Skin of body (tissue), 2 donors: ENCODE data around the gene DUSP28. TPM values are rescaled to one million over a fixed set of nuclear protein-coding genes. Genes with fewer than 3 reads are reported as not detected.

Experiments
- DNase-seq: peaks from one replicate; lab custom pipeline; 2025; lab: John Stamatoyannopoulos, UW
- total RNA-seq: library from RNA; depleted of rRNA; stranded (reverse); fragments of >200 nt; gene quantifications from one replicate; pipeline ENCODE4 v1.2.3, GENCODE V29; 2014

Gene DUSP28
- total RNA-seq, 1 donor from 2014 or later = 2.4 TPM

DNA sequence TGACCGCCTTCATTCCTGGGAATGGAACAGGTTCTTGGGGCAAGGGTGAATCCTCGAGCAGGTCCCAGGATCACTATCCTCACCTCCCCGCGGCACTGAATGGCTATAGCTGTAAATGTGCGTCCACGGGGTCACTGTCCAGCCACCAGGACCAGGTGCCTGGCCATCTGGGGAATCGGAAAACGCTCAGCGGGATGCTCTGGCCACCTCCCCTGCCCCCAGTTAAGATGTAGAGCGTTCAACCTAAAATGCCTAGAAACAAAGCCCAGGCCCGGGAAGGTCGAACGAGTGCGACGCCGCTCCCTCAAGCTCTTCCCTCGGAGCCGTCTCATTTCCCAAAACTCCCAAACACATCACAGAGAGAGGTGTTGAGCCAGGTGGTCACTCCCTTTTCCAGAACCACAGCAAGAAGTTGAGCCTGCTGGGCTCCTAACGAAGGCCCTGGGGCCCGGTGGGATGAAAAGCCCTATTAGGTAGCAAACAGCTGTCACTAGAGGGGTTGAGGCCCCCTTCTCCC, 25.6 kb downstream of the DUSP28 start:
- no peak for DNase-seq

DNA sequence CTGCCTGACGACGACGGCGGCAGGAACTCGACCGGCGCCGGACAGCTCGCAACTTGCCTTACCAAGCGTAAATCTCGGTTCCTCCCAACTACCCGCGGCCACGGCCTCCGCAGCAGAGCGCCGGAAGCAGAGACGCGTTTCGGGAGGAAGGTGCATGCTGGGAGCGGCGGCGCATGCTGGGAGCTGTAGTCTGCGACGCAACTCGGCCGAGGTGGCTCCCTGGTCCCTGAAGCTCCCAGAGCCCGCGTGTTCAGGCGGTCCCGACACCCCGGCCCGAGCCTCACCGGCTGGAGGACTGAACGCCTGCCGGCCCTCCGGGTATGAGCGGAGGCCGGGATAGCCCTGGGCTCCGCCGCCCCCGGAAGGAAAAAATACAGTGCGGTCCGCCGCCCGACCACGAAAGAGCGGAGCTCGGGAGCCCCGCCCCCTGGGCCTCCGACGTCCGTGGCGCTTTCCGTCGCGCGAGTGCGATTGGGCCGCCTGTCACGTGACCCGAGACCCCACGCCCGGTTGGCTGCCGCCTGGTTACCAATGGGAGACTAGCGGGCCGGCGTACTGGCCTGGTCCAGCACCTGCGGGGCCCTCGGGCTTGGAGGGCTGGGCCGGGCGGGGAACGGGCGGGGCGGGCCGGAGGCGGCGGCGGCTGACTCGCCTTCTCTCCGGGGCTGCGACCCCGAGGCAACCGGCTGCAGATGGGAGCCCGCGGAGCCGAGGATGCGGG, 26.2 kb downstream of the DUSP28 start, which contains the start of gene CAPN10:
CAPN10 (plus strand) TSS at position 537 of the 721 bp plus-strand sequence; CDS start at position 715, 178 bp downstream.
- peak; percentile 94 for DNase-seq

DNA sequence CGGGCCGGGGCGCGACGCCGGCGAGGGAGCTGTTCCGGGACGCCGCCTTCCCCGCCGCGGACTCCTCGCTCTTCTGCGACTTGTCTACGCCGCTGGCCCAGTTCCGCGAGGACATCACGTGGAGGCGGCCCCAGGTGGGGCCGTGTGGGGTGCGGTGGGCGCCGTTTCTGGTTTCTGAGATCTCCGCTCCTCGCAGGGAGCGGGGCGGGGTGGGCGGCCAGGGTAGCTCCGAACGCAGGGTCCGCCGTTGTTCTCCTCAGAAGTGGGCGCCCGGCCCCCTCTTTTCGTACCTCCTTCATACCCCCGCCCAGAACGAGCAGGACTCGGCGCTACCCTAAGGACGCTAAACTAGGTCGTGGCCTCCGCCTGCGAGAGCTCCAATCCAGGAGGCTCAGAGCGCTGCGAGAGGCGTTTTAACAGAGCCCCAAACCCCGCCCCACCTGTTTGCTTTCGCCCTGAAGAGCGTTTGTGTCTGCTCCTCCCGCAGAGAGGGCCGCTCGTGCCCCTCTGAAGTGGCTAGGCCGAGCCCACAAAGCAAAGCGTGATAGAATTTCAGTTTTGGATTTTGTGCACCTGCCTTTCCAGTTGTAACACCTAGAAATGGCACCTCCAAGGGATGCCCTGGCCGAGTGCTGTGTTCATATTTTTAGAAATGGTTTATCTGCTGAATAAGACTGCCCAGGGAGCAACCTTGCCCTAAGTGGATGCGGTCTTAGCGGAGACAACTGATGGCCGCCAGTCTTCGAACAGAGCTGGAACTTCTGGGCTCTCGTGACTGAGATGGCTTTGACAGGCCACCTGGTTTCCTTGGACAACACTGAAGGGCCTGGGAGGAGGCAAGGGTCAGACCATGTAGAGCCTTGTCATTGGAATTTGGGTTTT, 27.0 kb downstream of the DUSP28 start:
- DNase-seq = no peak

DNA sequence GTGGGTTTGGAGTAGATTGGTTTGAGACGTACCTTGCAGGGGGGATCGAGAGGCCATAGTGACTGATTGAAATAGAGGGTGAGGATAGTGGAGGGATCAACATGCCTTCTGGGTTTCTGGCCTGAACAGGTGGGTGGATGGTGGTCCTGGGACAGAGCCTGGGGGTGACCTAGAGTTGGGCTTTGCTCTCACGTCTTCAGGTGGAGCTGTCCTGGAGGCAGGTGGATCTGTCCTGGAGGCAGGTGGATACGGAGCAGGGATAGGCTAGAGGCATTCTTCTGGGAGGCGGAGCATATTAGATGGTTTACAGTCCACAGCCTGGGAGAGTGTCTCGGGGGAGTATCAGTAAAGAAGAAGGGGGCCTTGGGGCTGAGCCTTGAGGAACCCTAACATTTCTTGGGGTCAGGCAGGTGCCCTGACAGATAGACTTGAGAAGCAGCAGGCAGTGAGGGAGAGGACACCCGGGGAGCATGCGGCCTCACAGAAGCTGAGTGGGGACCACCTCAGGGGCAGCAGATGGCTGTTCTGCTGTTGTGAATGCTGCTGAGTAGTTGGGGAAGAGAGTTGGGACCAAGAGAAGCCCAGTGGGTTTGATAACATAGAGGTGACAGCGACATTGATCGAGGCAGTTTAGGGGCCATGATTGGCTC, 28.0 kb downstream of the DUSP28 start:
- no peak for DNase-seq

DNA sequence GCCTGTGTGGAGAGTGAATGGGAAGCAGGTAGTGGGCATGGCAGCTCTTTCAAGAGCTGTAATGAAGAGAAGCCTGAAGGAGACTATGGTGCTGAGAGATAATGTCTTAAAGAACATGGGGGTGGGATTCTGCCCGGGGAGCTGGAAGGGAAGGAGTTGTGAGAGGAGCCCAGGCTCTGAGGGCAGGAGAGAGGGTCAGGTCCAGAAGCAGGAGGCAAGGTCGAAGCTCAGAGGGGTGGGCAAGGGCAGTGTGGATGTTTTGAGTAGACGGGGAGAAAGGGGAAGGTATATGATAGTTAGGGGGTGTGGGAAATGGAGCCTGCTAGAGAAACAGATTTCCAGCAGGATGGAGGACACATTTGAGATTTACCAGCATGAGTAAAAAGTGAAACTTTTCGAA, 28.5 kb downstream of the DUSP28 start:
- DNase-seq = no peak

DNA sequence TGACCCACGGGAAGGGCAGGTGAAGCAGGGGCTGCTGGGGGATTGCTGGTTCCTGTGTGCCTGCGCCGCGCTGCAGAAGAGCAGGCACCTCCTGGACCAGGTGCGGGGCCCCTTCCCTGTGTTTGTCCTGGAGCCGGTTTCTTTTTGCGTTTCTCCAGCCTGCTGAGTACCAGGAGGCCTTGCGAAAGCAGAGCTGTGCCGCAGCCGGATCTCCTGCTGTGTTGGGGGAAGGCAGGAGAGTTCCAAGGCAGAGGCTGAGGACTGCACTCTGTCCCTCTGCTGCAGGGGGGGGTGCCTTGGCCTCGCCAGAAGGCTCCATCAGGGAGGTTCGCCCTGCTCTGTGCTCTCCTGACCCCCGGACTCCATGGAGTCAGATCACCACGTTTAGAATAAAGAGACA, 29.2 kb downstream of the DUSP28 start:
- DNase-seq = no peak

DNA sequence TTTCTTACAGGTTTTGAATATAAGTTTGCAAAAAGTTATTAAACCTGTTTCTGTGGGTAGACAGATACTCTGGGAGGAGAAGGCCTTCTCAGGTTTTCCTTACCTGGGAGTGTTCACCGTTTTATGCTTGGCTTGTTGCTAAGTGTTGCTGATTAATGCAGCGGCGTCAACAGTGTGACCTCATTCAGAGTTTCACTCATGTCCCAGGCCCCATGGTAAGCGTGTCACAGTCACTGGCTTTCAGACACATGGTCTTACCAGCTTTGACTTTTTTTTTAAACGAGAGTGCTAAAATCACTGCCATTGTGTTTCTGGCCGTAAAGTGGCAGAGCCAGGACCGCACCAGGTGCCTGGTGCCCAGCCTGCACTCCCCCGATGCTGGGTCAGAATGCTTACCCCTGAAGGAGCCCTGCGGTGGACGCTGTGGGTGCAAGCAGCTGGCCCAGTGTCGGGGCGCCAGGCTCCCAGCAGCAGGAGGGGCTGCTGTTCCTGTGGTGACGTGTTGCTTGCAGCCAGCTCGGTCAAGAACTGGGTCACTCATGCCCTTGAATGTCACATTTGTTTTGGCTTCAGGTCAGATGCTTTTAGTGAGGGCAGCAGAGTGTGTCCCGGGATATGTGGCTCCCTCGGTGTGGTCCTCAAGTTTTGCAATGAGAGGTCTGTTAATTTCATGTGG, 29.8 kb downstream of the DUSP28 start:
- DNase-seq = no peak

DNA sequence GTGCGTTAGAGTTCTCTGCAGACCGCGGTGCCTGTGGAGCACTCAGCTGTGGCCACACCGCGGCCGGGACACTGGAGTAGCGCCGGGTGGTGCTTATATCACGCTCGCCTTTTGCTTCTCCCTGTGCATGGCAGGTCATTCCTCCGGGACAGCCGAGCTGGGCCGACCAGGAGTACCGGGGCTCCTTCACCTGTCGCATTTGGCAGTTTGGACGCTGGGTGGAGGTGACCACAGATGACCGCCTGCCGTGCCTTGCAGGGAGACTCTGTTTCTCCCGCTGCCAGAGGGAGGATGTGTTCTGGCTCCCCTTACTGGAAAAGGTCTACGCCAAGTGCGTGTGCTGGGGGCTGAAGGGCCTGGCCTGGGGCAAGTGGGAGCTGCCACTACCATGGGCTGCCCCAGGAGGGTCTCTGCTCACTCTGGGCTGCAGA, 30.5 kb downstream of the DUSP28 start:
- DNase-seq = no peak

DNA sequence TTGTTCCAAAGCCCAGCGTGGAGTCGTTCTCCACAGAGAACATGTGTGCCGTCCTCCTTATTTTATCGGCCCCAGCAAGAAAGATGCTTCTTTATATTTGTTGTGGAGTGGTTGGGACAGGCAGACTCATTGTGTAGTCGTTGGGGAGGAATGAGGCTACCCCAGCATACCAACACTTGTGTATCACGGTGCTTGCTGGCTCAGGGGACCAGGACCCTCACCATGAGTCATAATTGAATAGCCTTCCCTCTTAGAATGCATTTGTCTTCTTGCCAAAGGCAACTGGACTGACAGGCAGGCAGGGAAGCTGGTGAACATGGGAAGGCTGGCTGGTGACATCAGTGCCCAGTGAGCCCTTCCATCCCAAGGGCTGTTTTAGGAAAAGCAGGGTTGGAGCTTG, 31.1 kb downstream of the DUSP28 start:
- no peak for DNase-seq

DNA sequence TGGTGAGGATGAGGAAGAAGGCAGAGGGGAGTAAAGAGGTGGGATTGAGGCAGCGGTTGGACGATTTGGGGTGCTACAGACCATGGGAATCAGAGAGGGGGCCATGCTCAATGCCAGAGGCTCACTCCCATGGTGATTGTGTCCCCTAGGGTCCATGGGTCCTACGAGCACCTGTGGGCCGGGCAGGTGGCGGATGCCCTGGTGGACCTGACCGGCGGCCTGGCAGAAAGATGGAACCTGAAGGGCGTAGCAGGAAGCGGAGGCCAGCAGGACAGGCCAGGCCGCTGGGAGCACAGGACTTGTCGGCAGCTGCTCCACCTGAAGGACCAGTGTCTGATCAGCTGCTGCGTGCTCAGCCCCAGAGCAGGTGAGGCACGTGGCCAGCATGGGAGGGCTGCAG, 31.6 kb downstream of the DUSP28 start:
- DNase-seq = no peak

DNA sequence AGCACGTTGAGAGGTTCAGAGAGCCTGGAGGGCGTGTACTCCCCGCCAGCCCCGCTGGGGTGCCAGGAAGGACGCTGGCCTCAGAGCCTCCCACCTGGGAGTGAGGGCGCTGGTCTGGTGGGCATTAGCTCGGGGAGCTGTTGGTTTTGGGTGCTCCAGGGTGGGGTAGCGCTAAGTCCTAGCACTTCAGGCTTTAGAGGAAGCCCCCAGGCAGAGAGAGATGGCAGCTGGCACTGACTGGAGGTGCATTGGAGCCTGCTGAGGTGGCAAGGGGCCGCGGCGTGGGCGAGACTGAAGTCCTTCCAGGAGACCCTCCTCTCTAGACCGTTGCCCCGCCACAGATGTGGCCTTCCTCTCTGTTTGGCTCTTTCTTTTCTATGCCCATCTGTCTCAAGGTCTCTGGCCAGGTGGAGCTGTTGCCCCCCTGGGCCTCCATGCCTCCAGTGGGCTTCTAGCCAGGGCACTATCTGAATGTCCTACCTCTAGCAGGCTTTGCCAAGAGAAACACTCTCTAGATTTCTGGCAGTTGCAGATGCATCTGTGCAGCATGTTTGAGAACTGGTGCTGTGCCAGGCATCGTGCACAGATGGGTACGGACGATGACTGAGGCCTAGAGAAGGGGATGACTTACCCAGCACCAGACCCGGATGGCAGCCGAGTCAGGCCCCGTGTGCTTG, 33.0 kb downstream of the DUSP28 start:
- no peak for DNase-seq

DNA sequence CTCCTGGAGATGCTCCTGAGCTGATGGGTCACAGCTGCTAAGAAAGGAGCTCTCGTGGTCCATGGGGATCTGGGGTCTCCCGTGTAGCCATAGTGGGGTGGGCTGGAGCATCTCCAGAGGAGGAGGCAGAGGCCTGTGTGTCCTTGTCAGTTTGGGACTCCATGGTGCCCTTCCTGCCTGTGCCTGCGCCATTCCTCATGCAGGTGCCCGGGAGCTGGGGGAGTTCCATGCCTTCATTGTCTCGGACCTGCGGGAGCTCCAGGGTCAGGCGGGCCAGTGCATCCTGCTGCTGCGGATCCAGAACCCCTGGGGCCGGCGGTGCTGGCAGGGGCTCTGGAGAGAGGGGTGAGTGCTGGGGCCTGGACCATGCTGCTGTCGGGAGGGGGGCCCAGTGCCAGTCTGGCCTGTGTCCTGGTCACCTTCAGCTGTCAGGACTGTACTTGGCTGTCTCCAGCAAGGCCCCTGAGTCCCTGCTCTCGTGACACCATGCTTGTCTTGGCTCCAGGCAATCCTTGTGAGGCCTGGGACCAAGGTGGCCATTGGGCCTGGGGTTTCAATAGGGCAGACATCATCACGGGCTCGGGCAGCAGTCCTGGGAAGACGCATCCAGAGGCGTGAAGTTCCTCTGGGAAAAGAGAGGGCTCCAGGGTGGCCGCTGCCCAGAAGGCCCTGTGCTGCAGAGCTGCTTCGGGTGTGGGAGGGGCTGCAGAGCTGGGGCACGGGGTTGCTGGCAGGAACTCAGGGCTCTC, 33.7 kb downstream of the DUSP28 start:
- DNase-seq = no peak

DNA sequence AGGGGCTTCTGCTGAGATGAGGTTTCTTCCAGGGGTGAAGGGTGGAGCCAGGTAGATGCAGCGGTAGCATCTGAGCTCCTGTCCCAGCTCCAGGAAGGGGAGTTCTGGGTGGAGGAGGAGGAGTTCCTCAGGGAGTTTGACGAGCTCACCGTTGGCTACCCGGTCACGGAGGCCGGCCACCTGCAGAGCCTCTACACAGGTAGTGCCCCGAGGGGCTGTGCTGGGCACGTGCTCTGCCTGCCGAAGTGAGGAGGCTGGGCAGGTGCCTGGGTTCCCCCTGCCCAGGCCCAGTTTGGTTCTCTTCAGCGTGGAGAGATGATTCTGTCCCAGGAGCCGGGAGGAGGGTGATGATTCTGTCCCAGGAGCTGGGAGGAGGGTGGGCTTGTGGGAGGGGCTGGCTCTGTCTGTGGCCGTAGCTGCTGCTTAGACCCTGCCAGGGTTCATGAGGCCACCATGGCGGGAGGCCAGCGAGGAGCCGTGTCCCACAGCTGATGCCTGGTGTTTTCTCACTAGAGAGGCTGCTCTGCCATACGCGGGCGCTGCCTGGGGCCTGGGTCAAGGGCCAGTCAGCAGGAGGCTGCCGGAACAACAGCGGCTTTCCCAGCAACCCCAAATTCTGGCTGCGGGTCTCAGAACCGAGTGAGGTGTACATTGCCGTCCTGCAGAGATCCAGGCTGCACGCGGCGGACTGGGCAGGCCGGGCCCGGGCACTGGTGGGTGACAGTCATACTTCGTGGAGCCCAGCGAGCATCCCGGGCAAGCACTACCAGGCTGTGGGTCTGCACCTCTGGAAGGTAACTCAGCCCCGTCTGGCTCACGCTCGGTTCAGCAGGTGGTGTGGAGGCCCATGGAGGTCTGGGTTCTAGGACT, 34.6 kb downstream of the DUSP28 start:
- no peak for DNase-seq

DNA sequence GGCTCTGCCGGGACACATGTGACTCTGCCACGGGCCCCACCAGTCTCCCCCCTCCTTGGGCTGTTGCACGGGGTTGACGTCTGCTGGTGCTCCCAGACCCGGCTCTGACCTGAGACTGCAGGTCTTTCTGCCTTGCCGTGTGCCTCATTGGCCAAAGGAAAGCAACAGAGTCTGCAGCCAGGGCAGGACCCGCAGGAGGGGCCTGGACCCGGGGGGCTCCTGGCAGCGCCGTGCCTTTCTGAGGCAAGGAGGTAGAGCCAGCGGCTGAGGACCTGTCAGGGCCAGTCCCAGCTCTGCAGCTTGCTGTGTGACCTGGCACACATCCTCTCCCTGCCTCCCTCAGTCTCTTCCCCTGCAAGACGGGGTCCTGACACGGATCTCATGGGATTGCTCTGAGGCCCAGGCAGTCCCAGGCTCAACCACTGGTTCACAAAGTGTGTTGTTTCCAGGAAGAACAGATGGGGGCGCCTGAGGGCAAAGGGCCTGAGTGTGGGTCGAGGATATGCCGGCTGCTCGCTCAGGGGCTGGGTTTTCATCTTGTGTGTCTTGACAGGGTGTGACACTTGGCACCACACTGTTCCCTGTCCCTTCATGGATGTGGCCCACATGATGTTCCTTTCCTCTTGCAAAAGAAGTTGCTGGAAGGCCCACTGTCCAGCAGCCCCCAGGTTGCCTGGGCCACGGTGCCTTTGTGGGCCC, 35.4 kb downstream of the DUSP28 start:
- no peak for DNase-seq

DNA sequence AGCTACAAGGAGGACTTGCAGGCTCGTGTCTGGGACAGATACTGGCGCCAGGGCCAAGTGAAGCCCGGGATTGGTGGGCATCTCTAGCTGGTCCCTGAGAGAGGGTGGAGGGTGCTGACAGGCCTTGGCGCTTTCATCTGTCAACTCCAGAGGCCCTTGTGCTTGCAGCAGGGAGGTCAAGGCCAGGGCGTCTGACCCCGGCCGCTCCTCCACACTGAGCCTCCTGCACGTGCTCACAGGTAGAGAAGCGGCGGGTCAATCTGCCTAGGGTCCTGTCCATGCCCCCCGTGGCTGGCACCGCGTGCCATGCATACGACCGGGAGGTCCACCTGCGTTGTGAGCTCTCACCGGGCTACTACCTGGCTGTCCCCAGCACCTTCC, 35.9 kb downstream of the DUSP28 start:
- DNase-seq = no peak

DNA sequence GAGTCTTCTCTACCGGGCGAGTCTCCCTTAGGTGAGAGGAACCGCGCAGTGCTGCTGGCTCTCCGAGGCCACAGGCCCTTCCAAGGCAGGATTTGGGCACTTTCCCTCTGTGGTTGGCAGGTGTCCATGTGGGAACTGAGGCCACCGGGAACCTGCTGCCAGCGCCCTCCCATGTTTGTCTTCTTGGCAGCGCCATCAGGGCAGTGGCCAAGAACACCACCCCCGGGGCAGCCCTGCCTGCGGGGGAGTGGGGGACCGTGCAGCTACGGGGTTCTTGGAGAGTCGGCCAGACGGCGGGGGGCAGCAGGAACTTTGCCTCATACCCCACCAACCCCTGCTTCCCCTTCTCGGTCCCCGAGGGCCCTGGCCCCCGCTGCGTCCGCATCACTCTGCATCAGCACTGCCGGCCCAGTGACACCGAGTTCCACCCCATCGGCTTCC, 36.4 kb downstream of the DUSP28 start:
- no peak for DNase-seq

DNA sequence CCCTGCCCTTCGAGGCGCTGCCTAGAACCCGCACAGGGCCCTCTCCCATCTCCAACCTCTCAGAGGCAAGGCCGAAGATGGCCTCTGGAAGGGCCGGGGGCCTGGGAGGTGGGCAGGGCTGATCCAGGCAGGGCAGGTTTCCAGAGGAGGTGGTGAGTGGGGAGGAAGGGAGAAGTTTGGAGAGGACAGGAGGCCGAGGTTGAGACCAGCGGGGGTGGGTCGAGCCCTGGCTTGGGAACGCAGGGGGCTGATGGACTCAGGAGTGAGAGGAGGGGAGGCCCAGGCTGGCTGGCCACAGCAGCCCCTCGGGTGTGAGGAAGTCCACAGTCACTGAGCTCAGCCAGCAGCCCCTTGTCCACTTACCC, 36.9 kb downstream of the DUSP28 start:
- DNase-seq = no peak

DNA sequence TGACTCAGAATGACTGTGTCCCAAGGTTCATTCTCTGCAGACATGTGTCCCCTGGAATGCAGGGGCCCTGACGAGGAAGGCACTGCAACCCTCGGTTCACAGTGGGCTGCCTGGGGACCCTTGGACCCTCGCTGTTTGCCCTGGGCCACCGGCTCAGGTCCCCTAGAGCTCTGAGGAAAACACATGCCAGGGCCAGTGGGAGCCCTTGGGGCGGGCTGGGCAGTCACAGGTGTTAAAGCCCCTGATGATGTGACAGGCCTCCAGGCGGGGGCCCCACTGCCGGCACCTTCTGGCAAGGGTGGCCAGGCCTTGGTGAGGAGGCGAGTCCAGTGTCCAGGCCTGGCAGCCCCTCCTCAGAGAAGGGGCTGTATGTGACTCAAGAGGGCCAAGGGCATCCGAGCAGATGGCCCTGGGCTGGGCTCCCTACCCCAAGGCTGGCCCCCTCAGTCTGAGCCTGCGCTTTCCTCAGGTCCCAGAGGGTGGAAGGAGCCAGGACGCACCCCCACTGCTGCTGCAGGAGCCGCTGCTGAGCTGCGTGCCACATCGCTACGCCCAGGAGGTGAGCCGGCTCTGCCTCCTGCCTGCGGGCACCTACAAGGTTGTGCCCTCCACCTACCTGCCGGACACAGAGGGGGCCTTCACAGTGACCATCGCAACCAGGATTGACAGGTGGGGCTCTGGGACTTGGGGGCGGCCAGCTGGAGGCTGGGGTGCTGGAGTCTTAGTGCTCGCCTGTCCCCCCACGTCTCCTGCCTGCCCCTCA, 37.4 kb downstream of the DUSP28 start:
- DNase-seq = no peak
